Measurements from ENCODE around the gene RHBDD3. TPM values are rescaled to one million over a fixed set of nuclear protein-coding genes. Genes with fewer than 3 reads are reported as not detected.

RHBDD3 gene
- total RNA-seq, 1 experiment from 2014 or later, result 49.6 TPM

DNA sequence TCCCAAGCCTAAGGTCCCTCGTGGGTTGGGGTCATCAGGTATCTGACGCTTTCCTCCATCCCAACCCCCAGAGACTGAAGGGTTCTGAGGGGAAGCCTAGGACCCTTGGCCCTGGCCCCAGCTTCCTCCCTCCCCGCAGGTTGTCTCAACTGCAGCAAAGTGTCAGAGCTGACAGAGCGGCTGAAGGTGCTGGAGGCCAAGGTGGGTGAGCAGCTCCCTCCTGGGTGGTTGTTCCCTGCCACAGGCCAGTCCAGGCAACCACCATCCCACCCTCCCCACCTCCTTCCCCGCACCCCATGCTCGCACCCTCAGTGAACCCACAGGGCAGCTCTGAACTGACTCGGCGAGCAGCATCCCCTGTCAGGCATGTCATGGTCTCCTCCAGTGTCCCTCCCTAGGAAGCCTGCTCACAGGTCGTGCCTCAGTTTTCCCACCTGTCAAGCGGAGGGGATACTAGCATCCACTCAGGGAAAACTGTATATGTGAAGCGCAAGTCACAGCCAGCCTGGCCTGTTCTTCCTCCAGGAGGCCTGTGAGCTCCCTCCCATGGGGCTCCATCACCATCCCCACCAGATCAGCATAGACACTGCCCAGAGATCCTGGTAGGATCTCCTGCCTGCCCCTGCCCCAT lies 41.3 kb downstream of the RHBDD3 start:
- no peak for TF ChIP-seq CTCF (IDR thresholded peaks at IDR 0.05; ENCODE audit: insufficient read depth in 1 of 2, low read depth in 1 of 2, low read length in 1 of 2, severe bottlenecking in 1 of 2, unreplicated experiment in 1 of 2)
- no peak for DNase-seq
- Histone ChIP-seq H3K9me3 (no peaks in the 10 kb centered on the region), H3K4me1 (no peaks in the 10 kb centered on the region), H3K4me3 (ENCODE audit: low read depth, low read length) (no peak overlapping the region), H3K36me3 (ENCODE audit: control insufficient read depth, insufficient read depth, low read length) (no peaks in the 10 kb centered on the region), H3K27me3 (replicated peaks; ENCODE audit: control insufficient read depth, insufficient read depth, low read length) (no peaks in the 10 kb centered on the region)
- Mint-ChIP-seq H3K36me3 (ENCODE audit: insufficient read depth, unreplicated experiment) (no peaks in the 10 kb centered on the region), H3K9me3 (ENCODE audit: unreplicated experiment) (no peaks in the 10 kb centered on the region), H3K27me3 (ENCODE audit: insufficient read depth, unreplicated experiment) (no peaks in the 10 kb centered on the region), H3K27ac (ENCODE audit: unreplicated experiment) (no peak overlapping the region), H3K4me3 (ENCODE audit: unreplicated experiment) (no peak overlapping the region), H3K4me1 (ENCODE audit: low read depth, unreplicated experiment) (no peaks in the 10 kb centered on the region)
- BruUV-seq (replicated peaks), result no TSS peak
- intact Hi-C loops (cut with micrococcal nuclease; ENCODE audit: unreplicated experiment), result no loop called here
- POLR2A ChIA-PET, result no interaction called here
- CTCF ChIA-PET, result interaction anchor here (1.3 kb wide), 1 partner anchor 21 kb away, joined by 5 read pairs; the partner anchor contains the start of gene EMID1

DNA sequence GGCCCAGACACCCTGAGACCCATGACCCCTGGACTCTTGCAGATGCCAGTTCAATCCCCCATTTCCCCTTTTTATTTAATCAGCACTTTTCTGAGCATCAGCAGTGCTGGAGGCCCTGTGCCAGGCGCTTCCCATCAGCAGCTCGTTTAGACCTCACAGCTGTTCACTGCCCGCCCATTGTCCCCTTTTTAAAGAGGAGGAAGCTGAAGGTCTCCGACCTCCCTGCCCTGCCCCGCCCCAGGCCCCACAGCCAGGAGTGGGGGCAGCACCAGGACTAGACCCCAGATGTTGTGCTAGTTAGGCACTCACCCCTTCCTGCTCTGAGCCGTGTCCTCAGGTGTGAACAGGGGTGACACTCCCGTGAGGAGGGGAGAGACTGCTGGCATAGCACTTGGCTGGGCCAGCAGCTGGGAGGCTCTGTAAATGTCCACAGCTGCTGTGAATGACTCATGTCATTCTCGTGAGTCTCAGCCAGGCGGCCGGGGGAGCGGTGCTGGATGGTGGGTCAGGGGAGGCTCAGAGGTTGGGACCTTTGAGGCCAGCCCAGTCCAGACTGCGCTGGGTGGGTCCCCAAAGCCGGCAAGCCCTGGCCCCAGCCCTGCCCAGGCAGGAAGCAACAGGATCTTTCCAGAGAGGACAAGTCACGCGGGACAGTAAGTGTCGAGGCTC lies 42.2 kb downstream of the RHBDD3 start:
- H3K9me3 Mint-ChIP-seq (ENCODE audit: unreplicated experiment), result no peaks in the 10 kb centered on the region
- POLR2A ChIA-PET, result no interaction called here
- H3K4me3 ChIP-seq (ENCODE audit: low read depth, low read length), result no peak overlapping the region

More for the DNA sequence above, 42.2 kb downstream of the RHBDD3 start:
- peaks cover 7% of the 10 kb centered on the region for H3K4me1 ChIP-seq
- Mint-ChIP-seq H3K36me3 (ENCODE audit: insufficient read depth, unreplicated experiment) (no peaks in the 10 kb centered on the region), H3K27ac (ENCODE audit: unreplicated experiment) (no peak overlapping the region), H3K27me3 (ENCODE audit: insufficient read depth, unreplicated experiment) (no peaks in the 10 kb centered on the region), H3K4me1 (ENCODE audit: low read depth, unreplicated experiment) (peaks cover 4% of the 10 kb centered on the region), H3K4me3 (ENCODE audit: unreplicated experiment) (no peak overlapping the region)
- no peaks in the 10 kb centered on the region for H3K27me3 ChIP-seq (replicated peaks; ENCODE audit: control insufficient read depth, insufficient read depth, low read length)
- TF ChIP-seq CTCF (IDR thresholded peaks at IDR 0.05; ENCODE audit: insufficient read depth in 1 of 2, low read depth in 1 of 2, low read length in 1 of 2, severe bottlenecking in 1 of 2, unreplicated experiment in 1 of 2), result no peak
- no peaks in the 10 kb centered on the region for H3K36me3 ChIP-seq (ENCODE audit: control insufficient read depth, insufficient read depth, low read length)
- BruUV-seq (replicated peaks), result no TSS peak
- no peak for DNase-seq
- CTCF ChIA-PET, result interaction anchor here (1.3 kb wide), 1 partner anchor 20 kb away, joined by 5 read pairs; the partner anchor contains the start of gene EMID1
- intact Hi-C loops (cut with micrococcal nuclease; ENCODE audit: unreplicated experiment), result no loop called here
- no peaks in the 10 kb centered on the region for H3K9me3 ChIP-seq

All from Caco-2 (cell line).